ENCODE measurements around the gene ATP13A2. TPM values are rescaled to one million over a fixed set of nuclear protein-coding genes. Genes with fewer than 3 reads are reported as not detected.

ATP13A2 gene
- total and polyA plus RNA-seq, 2 donors from 2014 or later = 23.8 to 38.6 TPM

- Histone ChIP-seq H3K36me3 (ENCODE audit: control insufficient read depth in 2 of 3, insufficient read depth in 3 of 3, low read length in 3 of 3) (peaks cover 0 to 10% (median 3%) of the 10 kb centered on the region in 3 donors), H3K9me3 (ENCODE audit: control insufficient read depth in 2 of 3, insufficient read depth in 1 of 3, low read length in 3 of 3) (no peaks in the 10 kb centered on the region), H3K27ac (ENCODE audit: low read depth in 2 of 2, low read length in 2 of 2) (no peak overlapping the region), H3K27me3 (ENCODE audit: control insufficient read depth, insufficient read depth, low read length) (no peaks in the 10 kb centered on the region), H3K9ac (ENCODE audit: low read length in 3 of 3) (no peak overlapping the region), H3K4me3 (ENCODE audit: low read length in 3 of 3) (no peak overlapping the region), H3K4me1 (ENCODE audit: control insufficient read depth in 2 of 3, insufficient read depth in 2 of 3, low read depth in 1 of 3, low read length in 3 of 3) (no peaks in the 10 kb centered on the region)
- DNase-seq (no peak), FAIRE-seq (no peak)
- intact Hi-C loops (cut with DNase I) = no loop called here
- TF ChIP-seq, protein P1, sequence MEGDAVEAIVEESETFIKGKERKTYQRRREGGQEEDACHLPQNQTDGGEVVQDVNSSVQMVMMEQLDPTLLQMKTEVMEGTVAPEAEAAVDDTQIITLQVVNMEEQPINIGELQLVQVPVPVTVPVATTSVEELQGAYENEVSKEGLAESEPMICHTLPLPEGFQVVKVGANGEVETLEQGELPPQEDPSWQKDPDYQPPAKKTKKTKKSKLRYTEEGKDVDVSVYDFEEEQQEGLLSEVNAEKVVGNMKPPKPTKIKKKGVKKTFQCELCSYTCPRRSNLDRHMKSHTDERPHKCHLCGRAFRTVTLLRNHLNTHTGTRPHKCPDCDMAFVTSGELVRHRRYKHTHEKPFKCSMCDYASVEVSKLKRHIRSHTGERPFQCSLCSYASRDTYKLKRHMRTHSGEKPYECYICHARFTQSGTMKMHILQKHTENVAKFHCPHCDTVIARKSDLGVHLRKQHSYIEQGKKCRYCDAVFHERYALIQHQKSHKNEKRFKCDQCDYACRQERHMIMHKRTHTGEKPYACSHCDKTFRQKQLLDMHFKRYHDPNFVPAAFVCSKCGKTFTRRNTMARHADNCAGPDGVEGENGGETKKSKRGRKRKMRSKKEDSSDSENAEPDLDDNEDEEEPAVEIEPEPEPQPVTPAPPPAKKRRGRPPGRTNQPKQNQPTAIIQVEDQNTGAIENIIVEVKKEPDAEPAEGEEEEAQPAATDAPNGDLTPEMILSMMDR (IDR thresholded peaks at IDR 0.05; ENCODE audit: borderline replicate concordance, extremely low read depth, insufficient read depth) = no peak
Observed at GRCh38 chr1:16968372-16968771, 43.4 kb downstream of the ATP13A2 start.

- Histone ChIP-seq H3K4me3 (ENCODE audit: low read length in 3 of 3) (no peak overlapping the region), H3K27me3 (ENCODE audit: control insufficient read depth, insufficient read depth, low read length) (no peaks in the 10 kb centered on the region), H3K4me1 (ENCODE audit: control insufficient read depth in 2 of 3, insufficient read depth in 2 of 3, low read depth in 1 of 3, low read length in 3 of 3) (no peaks in the 10 kb centered on the region), H3K9ac (ENCODE audit: low read length in 3 of 3) (no peak overlapping the region), H3K36me3 (ENCODE audit: control insufficient read depth in 2 of 3, insufficient read depth in 3 of 3, low read length in 3 of 3) (peaks cover 0 to 10% (median 3%) of the 10 kb centered on the region in 3 donors), H3K27ac (ENCODE audit: low read depth in 2 of 2, low read length in 2 of 2) (no peak overlapping the region), H3K9me3 (ENCODE audit: control insufficient read depth in 2 of 3, insufficient read depth in 1 of 3, low read length in 3 of 3) (no peaks in the 10 kb centered on the region)
- DNase-seq (no peak), FAIRE-seq (no peak)
- intact Hi-C loops (cut with DNase I) = no loop called here
- TF ChIP-seq, protein P1 (IDR thresholded peaks at IDR 0.05; ENCODE audit: borderline replicate concordance, extremely low read depth, insufficient read depth) = no peak
Observed at GRCh38 chr1:16967962-16968361, 43.8 kb downstream of the ATP13A2 start.

DNA sequence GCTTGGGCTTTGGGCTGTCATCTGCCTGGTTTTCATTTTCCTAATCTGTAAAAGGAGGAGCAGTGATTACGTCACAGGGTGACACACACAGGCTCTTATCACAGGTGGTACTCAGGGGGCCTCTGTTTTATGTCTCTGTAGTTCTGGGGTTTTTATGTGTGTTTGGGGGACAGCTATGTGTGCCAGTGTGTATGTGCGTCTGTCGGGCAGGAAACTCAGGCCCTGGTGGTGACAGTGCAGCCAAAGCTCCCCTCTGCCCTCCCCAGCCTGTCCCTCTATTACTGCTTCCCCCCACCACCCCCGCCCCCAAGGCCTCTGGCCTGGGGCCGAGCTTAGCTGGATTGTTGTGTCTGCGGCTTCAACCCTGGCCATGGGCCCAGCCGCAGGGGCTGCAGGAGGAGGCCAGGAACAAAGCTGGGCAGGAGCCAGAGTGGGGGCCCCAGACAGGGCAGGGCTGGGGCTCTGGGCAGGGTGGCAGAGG, 44.6 kb downstream of the ATP13A2 start:
- FAIRE-seq = no peak
- Histone ChIP-seq H3K27me3 (ENCODE audit: control insufficient read depth, insufficient read depth, low read length) (no peaks in the 10 kb centered on the region), H3K4me3 (ENCODE audit: low read length in 3 of 3) (no peak overlapping the region), H3K36me3 (ENCODE audit: control insufficient read depth in 2 of 3, insufficient read depth in 3 of 3, low read length in 3 of 3) (peaks cover 0 to 10% (median 3%) of the 10 kb centered on the region in 3 donors), H3K9ac (ENCODE audit: low read length in 3 of 3) (no peak overlapping the region), H3K4me1 (ENCODE audit: control insufficient read depth in 2 of 3, insufficient read depth in 2 of 3, low read depth in 1 of 3, low read length in 3 of 3) (no peaks in the 10 kb centered on the region), H3K27ac (ENCODE audit: low read depth in 2 of 2, low read length in 2 of 2) (no peak overlapping the region), H3K9me3 (ENCODE audit: control insufficient read depth in 2 of 3, insufficient read depth in 1 of 3, low read length in 3 of 3) (no peaks in the 10 kb centered on the region)
- intact Hi-C loops (cut with DNase I) = no loop called here
- DNase-seq = peak in 1 of 5 donors; percentile 81
- TF ChIP-seq, protein P1 (IDR thresholded peaks at IDR 0.05; ENCODE audit: borderline replicate concordance, extremely low read depth, insufficient read depth) = no peak

GRCh38 chr1:16966282-16966681, 45.4 kb downstream of the ATP13A2 start:
- no peak for FAIRE-seq
- H3K9ac ChIP-seq (ENCODE audit: low read length in 3 of 3) = no peak overlapping the region
- TF ChIP-seq, protein P1 (IDR thresholded peaks at IDR 0.05; ENCODE audit: borderline replicate concordance, extremely low read depth, insufficient read depth) = no peak
- no peaks in the 10 kb centered on the region for H3K9me3 ChIP-seq (ENCODE audit: control insufficient read depth in 2 of 3, insufficient read depth in 1 of 3, low read length in 3 of 3)
- no peaks in the 10 kb centered on the region for H3K4me1 ChIP-seq (ENCODE audit: control insufficient read depth in 2 of 3, insufficient read depth in 2 of 3, low read depth in 1 of 3, low read length in 3 of 3)
- intact Hi-C loops (cut with DNase I) = no loop called here
- no peaks in the 10 kb centered on the region for H3K27me3 ChIP-seq (ENCODE audit: control insufficient read depth, insufficient read depth, low read length)
- H3K36me3 ChIP-seq (ENCODE audit: control insufficient read depth in 2 of 3, insufficient read depth in 3 of 3, low read length in 3 of 3) = peaks cover 0 to 10% (median 3%) of the 10 kb centered on the region in 3 donors
- H3K27ac ChIP-seq (ENCODE audit: low read depth in 2 of 2, low read length in 2 of 2) = no peak overlapping the region
- no peak overlapping the region for H3K4me3 ChIP-seq (ENCODE audit: low read length in 3 of 3)
- no peak for DNase-seq
